Mesothelial cell of epicardium (in vitro differentiated cells): ENCODE data around the gene ITGA4. TPM values are rescaled to one million over a fixed set of nuclear protein-coding genes. Genes with fewer than 3 reads are reported as not detected.

Experiments used
- DNase-seq, 2 experiments: peaks; one replicate each; pipeline ENCODE4 v3.0.0; 2021; ENCODE audit warnings: low spot score in 2 of 2; ENCODE audit not compliant: unreplicated experiment in 2 of 2
- H3K27ac Mint-ChIP-seq: 2 replicates; pipeline ENCODE4 v1.8.0; 2021; ENCODE audit warnings: mixed read lengths
- H3K27me3 Mint-ChIP-seq: 2 replicates; pipeline ENCODE4 v1.8.0; 2021; ENCODE audit warnings: low read depth, mixed read lengths
- H3K36me3 Mint-ChIP-seq: 2 replicates; pipeline ENCODE4 v1.8.0; 2021; ENCODE audit warnings: mixed read lengths
- H3K4me1 Mint-ChIP-seq: 2 replicates; pipeline ENCODE4 v1.8.0; 2021; ENCODE audit warnings: mixed read lengths
- H3K4me3 Mint-ChIP-seq: 2 replicates; pipeline ENCODE4 v1.8.0; 2021; ENCODE audit warnings: mild to moderate bottlenecking, moderate library complexity, mixed read lengths
- H3K9me3 Mint-ChIP-seq: 2 replicates; pipeline ENCODE4 v1.8.0; 2021; ENCODE audit warnings: mixed read lengths
- CTCF ChIP-seq: fragments of 200-600 bp; sonication (generic); IDR thresholded peaks from one replicate; pipeline ENCODE4 v1.5.0; 2021; ENCODE audit warnings: antibody characterized with exemption; ENCODE audit not compliant: unreplicated experiment
- total RNA-seq: library from RNA; stranded (reverse); gene quantifications from 3 replicates; pipeline ENCODE4 v1.2.1, GENCODE V29; 2021

Gene ITGA4
- total RNA-seq, 1 donor from 2014 or later: 2.3 TPM

- no peak overlapping the region for H3K27ac Mint-ChIP-seq
- no peak for DNase-seq
- peaks cover 11% of the 10 kb centered on the region for H3K9me3 Mint-ChIP-seq
- H3K36me3 Mint-ChIP-seq: no peaks in the 10 kb centered on the region
- no peak overlapping the region for H3K4me3 Mint-ChIP-seq
- no peak for TF ChIP-seq CTCF
- H3K27me3 Mint-ChIP-seq: peaks cover 4% of the 10 kb centered on the region
- no peaks in the 10 kb centered on the region for H3K4me1 Mint-ChIP-seq
These were observed 79.5 kb downstream of the ITGA4 start for GRCh38 chr2:181536730-181537129.

GRCh38 chr2:181540421-181540820, 83.2 kb downstream of the ITGA4 start:
- Mint-ChIP-seq H3K9me3 (peaks cover 11% of the 10 kb centered on the region), H3K4me1 (no peaks in the 10 kb centered on the region), H3K27ac (no peak overlapping the region), H3K27me3 (no peaks in the 10 kb centered on the region), H3K4me3 (no peak overlapping the region), H3K36me3 (no peaks in the 10 kb centered on the region)
- no peak for TF ChIP-seq CTCF
- no peak for DNase-seq

GRCh38 chr2:181542170-181542569, 85.0 kb downstream of the ITGA4 start:
- no peak for DNase-seq
- peaks cover 4% of the 10 kb centered on the region for H3K4me1 Mint-ChIP-seq

GRCh38 chr2:181546086-181546485, 88.9 kb downstream of the ITGA4 start:
- Mint-ChIP-seq H3K4me1 (peaks cover 4% of the 10 kb centered on the region), H3K36me3 (no peaks in the 10 kb centered on the region), H3K4me3 (no peak overlapping the region), H3K9me3 (peaks cover 3% of the 10 kb centered on the region), H3K27ac (no peak overlapping the region), H3K27me3 (peaks cover 3% of the 10 kb centered on the region)
- TF ChIP-seq CTCF: no peak
- DNase-seq: no peak

More at GRCh38 chr2:181542170-181542569, 85.0 kb downstream of the ITGA4 start:
- Mint-ChIP-seq H3K9me3 (peaks cover 14% of the 10 kb centered on the region), H3K27me3 (no peaks in the 10 kb centered on the region), H3K27ac (no peak overlapping the region), H3K4me3 (no peak overlapping the region), H3K36me3 (no peaks in the 10 kb centered on the region)
- TF ChIP-seq CTCF: no peak

- Mint-ChIP-seq H3K27me3 (peaks cover 3% of the 10 kb centered on the region), H3K27ac (no peak overlapping the region), H3K4me1 (no peaks in the 10 kb centered on the region), H3K9me3 (peaks cover 5% of the 10 kb centered on the region), H3K36me3 (no peaks in the 10 kb centered on the region), H3K4me3 (no peak overlapping the region)
- no peak for TF ChIP-seq CTCF
- DNase-seq: no peak
These were observed 95.6 kb downstream of the ITGA4 start for GRCh38 chr2:181552808-181553207.

GRCh38 chr2:181553244-181553643, 96.1 kb downstream of the ITGA4 start:
- TF ChIP-seq CTCF: no peak
- Mint-ChIP-seq H3K27ac (no peak overlapping the region), H3K36me3 (no peaks in the 10 kb centered on the region), H3K4me1 (no peaks in the 10 kb centered on the region), H3K27me3 (no peaks in the 10 kb centered on the region), H3K9me3 (peaks cover 5% of the 10 kb centered on the region), H3K4me3 (no peak overlapping the region)
- DNase-seq: no peak
